ENCODE data around the gene MAP2K1.

The MAP2K1 gene

DNA sequence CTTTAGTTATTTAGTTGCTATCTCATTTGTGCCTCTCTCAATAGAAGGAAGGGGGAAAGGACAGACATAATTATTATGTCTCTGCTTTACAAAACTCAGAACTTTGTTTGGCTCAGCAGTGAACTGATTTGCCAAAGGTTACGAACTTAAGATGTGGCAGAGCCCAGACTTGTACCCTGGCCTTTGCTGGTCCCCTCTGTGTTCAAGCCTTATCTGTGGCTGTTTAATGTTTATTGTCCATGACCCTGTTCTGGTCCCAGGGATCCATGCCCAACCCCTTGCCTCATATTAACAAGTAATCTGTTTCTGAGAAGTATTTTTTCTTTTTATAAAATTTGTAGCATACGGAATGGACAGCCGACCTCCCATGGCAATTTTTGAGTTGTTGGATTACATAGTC is 100.2 kb downstream of the MAP2K1 start:
- TF ChIP-seq POLR2A (IDR thresholded peaks at IDR 0.05; ENCODE audit: extremely low read depth, insufficient read length) (no peak), MAX (IDR thresholded peaks at IDR 0.05; ENCODE audit: low read depth, low read length) (no peak), MYC (IDR thresholded peaks at IDR 0.05; ENCODE audit: low read depth, low read length) (no peak)
- TF ChIP-seq, protein P1, sequence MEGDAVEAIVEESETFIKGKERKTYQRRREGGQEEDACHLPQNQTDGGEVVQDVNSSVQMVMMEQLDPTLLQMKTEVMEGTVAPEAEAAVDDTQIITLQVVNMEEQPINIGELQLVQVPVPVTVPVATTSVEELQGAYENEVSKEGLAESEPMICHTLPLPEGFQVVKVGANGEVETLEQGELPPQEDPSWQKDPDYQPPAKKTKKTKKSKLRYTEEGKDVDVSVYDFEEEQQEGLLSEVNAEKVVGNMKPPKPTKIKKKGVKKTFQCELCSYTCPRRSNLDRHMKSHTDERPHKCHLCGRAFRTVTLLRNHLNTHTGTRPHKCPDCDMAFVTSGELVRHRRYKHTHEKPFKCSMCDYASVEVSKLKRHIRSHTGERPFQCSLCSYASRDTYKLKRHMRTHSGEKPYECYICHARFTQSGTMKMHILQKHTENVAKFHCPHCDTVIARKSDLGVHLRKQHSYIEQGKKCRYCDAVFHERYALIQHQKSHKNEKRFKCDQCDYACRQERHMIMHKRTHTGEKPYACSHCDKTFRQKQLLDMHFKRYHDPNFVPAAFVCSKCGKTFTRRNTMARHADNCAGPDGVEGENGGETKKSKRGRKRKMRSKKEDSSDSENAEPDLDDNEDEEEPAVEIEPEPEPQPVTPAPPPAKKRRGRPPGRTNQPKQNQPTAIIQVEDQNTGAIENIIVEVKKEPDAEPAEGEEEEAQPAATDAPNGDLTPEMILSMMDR (IDR thresholded peaks at IDR 0.05; ENCODE audit: low read depth, low read length) = no peak
- DNase-seq (ENCODE audit: low read depth) = no peak
- H3K4me3 ChIP-seq (ENCODE audit: low read depth, low read length) = no peak overlapping the region

GRCh38 chr15:66488525-66488924 is 101.8 kb downstream of the MAP2K1 start:
- no peak overlapping the region for H3K4me3 ChIP-seq (ENCODE audit: low read depth, low read length)
- DNase-seq (ENCODE audit: low read depth) = no peak
- TF ChIP-seq, protein P1 (IDR thresholded peaks at IDR 0.05; ENCODE audit: low read depth, low read length) = no peak
- TF ChIP-seq MAX (IDR thresholded peaks at IDR 0.05; ENCODE audit: low read depth, low read length) (no peak), MYC (IDR thresholded peaks at IDR 0.05; ENCODE audit: low read depth, low read length) (no peak), POLR2A (IDR thresholded peaks at IDR 0.05; ENCODE audit: extremely low read depth, insufficient read length) (no peak)

GRCh38 chr15:66489179-66489791 is 102.6 kb downstream of the MAP2K1 start:
- DNase-seq (ENCODE audit: low read depth) = no peak
- TF ChIP-seq, protein P1 (IDR thresholded peaks at IDR 0.05; ENCODE audit: low read depth, low read length) = no peak
- TF ChIP-seq MYC (IDR thresholded peaks at IDR 0.05; ENCODE audit: low read depth, low read length) (no peak), POLR2A (IDR thresholded peaks at IDR 0.05; ENCODE audit: extremely low read depth, insufficient read length) (no peak), MAX (IDR thresholded peaks at IDR 0.05; ENCODE audit: low read depth, low read length) (no peak)
- H3K4me3 ChIP-seq (ENCODE audit: low read depth, low read length) = no peak overlapping the region

DNA sequence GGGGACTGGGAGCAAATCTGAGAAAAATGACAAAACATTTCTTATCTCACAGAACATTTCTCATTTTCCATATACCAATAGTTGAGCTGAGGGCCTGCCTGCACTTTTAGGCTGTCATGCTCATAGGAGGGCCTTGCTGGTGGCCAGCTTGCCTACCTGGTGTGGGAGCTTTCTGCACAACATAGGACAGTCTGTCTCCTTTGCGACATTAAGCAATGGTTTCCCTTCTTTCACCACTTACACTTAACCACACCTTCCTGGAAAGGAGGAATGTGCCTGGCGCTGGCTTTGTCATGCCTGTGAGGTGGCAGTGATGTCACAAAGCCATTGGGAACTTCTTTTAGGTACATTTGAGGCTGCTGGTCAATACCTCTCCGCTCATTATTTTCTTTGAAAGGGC is 105.1 kb downstream of the MAP2K1 start:
- no peak for TF ChIP-seq POLR2A (IDR thresholded peaks at IDR 0.05; ENCODE audit: extremely low read depth, insufficient read length)
- TF ChIP-seq MAX (IDR thresholded peaks at IDR 0.05; ENCODE audit: low read depth, low read length) = no peak
- TF ChIP-seq MYC (IDR thresholded peaks at IDR 0.05; ENCODE audit: low read depth, low read length) = no peak
- TF ChIP-seq, protein P1 (IDR thresholded peaks at IDR 0.05; ENCODE audit: low read depth, low read length) = no peak
- H3K4me3 ChIP-seq (ENCODE audit: low read depth, low read length) = no peak overlapping the region
- DNase-seq (ENCODE audit: low read depth) = no peak

GRCh38 chr15:66494262-66494661 is 107.5 kb downstream of the MAP2K1 start:
- DNase-seq (ENCODE audit: low read depth) = no peak
- H3K4me3 ChIP-seq (ENCODE audit: low read depth, low read length) = no peak overlapping the region
- TF ChIP-seq, protein P1 (IDR thresholded peaks at IDR 0.05; ENCODE audit: low read depth, low read length) = no peak
- TF ChIP-seq MAX (IDR thresholded peaks at IDR 0.05; ENCODE audit: low read depth, low read length) (no peak), POLR2A (IDR thresholded peaks at IDR 0.05; ENCODE audit: extremely low read depth, insufficient read length) (no peak), MYC (IDR thresholded peaks at IDR 0.05; ENCODE audit: low read depth, low read length) (no peak)

Measured in NB4 (cell line).